ENCODE results near the gene BMP6. TPM values are rescaled to one million over a fixed set of nuclear protein-coding genes. Genes with fewer than 3 reads are reported as not detected.

The BMP6 gene
- total RNA-seq, 1 experiment from 2014 or later, result not detected

DNA sequence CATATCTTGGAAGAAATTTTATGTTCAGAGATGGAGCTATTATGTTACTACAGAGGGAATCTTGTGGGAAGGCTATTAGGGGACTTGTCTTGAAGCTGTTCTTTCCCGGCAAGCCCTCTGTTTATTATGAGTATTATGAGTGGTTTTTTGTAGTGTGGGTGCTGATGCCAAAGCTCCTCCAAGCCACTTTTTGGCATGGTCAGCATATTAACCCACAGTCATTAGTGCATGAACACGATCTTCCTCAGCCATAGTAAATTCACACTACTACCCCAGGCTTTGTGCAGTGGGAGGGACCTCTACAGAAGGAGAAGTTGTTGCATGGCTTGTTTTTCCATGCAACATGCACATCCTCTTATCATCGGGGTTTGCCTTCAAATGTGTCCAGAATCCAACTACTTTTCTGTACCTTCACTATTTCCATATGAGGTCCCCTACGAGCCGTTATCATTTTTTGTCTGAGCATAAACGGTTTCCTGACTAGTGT is 6.5 kb upstream of the BMP6 start:
- no peak for DNase-seq (ENCODE audit: low spot score)

DNA sequence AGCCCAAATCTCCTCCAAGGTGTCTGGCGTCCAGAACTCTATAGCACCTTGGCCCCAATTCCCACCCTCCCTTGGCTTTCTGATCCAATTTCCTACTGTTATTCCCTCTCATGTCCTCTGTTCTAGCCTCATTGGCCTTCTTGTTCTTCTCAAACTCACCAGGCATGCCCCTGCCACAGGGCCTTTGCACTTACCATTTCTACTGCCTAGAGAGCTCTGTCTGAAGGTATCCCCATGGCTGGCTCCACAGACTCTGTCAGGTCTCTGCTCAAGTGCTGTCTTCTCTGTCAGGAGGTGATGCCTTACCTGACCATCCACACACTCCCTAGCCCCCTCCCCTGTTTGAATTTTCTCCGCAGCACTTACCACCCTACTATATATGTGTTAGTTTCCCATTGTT is 5.6 kb upstream of the BMP6 start:
- no peak for DNase-seq (ENCODE audit: low spot score)

DNA sequence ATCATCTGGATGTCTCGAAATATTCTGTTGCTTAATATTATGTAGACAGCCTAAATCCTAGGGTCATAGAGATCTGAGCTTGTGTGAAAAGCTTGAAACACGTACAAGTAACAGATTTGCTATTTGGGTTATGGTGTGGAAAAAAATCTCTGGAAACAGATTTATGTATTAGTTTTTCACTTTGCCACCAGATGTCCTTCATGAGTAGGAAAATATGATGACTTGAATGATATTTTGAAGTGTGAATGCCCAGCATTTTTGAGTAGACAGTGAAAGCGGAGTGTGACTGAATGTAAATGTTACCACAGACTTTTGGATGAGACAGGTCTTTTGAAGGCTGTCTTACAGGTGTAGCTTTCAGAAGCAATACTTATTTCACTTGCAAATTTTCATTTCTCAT is 4.2 kb upstream of the BMP6 start:
- peak; percentile 49 for DNase-seq (ENCODE audit: low spot score)

DNA sequence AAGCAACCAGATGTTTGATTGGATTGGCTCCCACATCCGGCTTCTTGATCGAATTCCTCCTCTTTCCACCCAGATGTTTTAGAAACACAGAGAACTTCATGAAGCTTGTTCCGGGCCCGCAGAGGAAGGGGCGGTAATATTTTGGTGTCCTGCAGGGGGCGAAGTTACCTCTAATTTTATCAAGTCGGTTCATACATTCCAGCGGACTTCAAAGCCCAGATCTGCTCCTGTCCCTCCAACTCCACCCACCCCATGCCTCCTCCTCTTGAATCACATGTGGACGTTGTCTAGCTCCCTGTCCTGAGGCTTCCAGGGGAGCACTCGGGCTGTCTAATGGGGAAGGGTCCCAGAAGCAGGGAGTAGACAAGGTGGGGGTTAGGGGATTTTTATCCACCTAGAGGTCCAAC is 2.9 kb upstream of the BMP6 start:
- peak; percentile 78 for DNase-seq (ENCODE audit: low spot score)

DNA sequence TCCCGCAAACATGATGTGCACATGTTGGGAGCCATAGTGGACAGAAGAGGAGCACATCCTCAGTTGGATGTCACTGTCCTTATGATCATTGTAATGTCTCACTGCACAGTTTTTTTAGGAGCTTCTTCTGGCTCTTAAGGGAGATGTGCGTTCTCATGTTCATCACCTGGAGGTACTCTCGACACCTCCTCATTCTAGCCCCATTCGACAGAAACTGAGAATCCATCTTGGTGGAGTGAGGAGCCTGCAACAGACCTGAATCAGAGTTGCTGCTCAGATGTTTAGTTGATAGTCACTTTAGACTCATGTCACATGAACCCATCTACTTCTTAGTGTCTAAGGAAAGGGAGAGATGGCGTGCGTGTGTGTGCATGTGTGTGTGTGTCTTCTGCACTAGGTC is 2.3 kb upstream of the BMP6 start:
- DNase-seq (ENCODE audit: low spot score), result no peak

DNA sequence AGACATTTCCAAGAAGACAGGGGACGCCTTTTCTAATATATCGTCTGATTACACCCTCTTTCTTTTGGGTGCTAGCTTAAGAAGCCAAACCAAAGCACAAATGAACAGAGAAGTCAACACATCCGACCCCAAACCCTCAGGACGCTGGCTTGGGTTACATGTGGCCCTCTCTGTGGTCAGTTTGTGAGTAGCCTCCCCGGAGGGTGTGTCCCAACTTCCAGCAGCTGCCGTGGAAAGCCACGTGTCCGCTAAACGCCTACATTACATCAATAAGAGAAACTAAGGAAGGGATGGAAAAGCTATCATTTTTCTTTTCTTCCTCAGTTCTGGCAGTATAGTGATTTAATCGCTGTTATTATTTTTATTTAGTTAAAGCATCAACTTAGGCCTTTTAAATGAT is 487 bp upstream of the BMP6 start:
- no peak for DNase-seq (ENCODE audit: low spot score)

DNA sequence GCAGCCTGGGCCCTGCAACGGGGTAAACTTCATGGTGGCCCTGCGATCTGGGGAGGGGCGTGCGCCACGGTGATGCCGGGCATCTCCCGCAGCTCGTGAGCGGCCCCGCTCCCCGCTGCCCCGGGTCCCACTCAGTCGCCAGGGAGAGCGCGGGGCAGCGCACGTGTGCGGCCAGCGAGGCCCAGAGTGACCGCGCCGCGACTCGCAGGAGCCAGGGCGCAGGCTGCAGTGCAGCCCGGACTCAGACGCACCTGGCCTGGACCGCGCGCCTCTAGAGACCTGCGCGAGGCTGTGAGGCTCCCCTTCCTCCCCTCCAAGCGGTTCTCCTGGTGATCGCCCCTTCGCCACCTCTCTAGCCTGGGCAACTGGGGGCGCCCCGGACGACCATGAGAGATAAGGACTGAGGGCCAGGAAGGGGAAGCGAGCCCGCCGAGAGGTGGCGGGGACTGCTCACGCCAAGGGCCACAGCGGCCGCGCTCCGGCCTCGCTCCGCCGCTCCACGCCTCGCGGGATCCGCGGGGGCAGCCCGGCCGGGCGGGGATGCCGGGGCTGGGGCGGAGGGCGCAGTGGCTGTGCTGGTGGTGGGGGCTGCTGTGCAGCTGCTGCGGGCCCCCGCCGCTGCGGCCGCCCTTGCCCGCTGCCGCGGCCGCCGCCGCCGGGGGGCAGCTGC is 652 bp downstream of the BMP6 start:
- DNase-seq (ENCODE audit: low spot score), result no peak

DNA sequence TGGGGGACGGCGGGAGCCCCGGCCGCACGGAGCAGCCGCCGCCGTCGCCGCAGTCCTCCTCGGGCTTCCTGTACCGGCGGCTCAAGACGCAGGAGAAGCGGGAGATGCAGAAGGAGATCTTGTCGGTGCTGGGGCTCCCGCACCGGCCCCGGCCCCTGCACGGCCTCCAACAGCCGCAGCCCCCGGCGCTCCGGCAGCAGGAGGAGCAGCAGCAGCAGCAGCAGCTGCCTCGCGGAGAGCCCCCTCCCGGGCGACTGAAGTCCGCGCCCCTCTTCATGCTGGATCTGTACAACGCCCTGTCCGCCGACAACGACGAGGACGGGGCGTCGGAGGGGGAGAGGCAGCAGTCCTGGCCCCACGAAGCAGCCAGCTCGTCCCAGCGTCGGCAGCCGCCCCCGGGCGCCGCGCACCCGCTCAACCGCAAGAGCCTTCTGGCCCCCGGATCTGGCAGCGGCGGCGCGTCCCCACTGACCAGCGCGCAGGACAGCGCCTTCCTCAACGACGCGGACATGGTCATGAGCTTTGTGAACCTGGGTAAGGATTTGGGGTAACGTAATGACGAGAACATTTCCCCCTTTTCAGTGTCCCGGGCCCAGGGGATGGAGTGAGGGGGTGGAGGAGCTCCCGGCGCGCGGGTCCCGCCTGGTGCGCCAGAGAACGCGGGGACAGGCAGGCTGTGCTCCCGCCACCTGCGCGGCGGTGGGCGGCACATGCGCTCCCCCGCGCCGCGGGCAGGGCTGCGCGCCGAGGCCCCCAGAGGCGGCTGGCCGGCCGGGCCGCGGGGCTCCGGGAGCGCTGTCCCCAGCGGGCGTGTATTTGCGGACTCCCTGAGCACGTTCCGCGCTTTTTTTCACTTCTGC is 1.4 kb downstream of the BMP6 start:
- no peak for DNase-seq (ENCODE audit: low spot score)

DNA sequence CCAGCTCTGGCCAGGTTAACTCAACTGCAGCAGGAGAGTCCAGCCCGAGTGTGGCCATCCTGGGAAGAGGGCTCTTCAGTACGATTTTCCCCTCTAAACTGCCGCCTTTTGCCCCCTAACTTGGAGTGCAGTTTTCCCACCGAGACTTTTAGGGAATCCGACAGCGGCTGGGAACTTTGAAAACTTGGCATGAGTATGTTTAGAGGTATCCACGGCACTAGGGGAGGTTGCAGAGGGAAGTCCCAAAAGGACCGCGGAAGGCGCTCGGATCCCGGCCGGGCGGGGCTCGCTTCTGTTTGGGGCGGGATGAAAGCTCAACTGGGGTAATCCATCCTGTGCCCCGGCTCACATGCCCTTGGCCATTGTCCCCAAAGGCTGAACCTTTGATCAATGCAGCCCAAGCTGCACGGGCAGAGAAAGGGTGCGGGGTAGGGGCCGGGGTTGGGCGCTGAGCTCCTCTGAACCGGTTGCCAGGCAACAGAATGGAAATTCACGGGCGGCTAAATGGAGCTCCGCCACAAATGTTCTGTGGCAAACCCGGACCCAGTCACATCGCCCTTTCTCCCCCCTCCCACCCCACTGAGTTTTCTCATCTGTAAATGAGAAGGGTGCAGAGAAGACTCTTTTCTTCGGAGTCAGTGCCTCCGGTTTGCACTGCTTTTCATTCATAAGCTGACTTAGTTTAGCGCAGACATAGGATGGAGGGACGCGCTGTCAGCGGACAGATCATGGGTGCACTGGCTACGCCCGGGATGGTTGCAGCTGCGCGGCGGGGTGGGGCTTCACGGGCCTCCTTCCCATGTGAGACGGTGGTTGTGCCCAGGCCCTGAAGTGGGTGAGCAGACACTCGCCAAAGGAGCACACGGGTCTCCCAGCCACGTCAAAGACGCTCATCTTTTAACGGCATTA is 2.3 kb downstream of the BMP6 start:
- DNase-seq (ENCODE audit: low spot score), result no peak

DNA sequence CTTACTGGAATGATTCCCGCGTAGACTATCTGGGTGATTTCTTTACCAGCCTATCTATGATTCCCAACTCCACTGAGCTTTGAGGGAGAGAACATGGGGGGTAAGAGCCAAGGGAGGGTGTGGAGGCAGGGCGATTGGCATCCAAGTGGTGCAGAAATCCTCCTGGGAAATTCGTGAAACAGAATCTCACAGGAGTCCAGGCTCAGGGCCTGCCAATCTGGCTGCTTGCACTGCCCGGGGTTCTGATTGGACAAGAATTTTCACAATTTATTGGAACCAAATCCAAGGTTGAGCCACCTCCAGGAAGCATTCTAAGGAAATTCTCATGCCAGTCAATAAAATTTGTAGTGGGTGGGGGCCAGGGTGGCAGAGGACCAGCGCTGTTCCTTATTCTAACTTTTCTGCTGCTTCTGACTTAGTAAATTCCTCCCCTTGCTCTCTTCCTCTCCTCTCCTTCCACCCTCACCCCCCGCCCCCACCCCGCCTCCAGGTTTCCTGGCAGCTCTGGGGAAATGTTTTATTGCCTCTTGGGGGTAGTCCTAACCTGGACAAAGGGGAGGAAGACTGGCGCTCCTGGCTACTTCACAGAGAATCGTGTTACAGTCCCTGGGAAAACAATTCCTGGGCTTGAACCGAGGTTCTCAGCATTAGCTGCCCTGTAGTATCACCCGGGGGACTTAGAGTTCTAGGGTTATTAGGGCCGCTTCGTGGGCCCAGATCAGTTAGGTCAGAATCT is 3.1 kb downstream of the BMP6 start:
- no peak for DNase-seq (ENCODE audit: low spot score)

DNA sequence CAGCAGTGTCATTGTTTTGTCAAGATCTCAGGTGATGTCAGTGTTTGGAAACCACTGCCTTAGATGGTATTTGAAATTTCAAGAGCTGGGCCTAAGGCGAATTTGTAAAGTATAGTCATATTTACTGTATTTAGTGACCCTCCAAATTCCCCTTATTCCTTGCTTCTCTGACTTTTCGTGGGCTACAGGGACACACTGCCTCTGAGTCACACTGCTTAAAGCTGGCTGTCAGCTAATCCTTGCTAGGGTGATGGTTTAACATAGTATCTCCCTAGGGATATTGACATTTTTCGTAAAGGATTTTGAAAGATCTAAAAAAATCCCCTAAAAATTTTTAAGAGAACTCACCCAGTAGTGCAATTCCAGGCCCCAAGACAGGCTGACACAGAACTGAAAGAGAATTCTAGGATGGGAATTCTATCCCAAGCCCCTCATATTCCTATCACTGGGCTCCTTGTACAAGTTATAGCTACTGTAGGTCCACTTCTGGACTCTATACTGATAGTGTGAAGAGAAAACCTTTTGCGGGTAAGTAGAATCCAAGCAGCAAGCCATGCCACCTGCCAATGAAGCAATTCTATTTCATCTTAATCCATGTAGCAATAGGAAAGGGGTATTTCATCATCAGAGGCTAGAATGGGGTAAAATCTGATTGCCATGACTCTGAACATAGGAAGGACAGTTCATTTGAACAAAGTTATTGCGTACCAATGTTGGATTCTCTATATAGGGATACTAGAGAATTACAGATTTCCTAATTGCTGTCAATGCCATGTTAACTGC is 4.3 kb downstream of the BMP6 start:
- DNase-seq (ENCODE audit: low spot score), result no peak

DNA sequence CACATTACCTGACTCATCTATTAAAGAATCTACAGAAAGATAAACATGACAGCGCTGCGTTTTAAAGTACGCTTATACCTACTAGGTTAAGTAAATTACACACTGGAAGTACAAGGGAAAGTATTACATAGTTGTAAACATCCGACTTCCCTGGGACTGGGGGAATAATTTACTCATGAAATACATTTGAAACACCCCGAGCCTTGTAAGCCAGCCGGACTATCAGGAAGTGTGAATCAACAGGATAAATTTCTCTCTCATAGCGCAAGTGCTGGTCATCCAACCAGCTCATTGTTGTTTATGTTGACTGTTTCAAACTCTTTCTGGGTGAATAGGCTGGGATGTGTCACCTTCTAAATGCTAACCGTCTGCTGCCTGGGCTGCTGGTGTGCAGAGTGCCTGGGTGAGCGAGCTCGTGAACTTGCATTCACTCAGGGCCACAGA is 4.9 kb downstream of the BMP6 start:
- DNase-seq (ENCODE audit: low spot score), result no peak

DNA sequence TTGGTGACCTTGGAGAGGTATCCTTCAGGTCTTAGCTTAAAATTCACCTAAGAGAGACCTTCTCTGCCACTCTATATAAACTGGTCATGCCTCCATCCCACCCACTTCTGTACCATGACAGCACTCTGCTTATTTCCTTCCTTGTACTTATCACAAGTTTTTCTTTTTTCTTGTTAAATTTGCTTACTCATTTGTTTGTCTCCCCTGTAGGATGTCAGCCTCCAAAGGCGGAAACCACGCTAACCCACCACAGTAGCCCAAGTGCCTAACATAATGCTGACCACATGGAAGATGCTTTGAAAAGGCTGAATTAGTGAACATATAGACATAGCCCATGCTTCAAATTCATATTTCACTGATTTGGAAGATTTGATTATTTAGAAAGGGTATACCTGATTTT is 5.4 kb downstream of the BMP6 start:
- DNase-seq (ENCODE audit: low spot score), result no peak

DNA sequence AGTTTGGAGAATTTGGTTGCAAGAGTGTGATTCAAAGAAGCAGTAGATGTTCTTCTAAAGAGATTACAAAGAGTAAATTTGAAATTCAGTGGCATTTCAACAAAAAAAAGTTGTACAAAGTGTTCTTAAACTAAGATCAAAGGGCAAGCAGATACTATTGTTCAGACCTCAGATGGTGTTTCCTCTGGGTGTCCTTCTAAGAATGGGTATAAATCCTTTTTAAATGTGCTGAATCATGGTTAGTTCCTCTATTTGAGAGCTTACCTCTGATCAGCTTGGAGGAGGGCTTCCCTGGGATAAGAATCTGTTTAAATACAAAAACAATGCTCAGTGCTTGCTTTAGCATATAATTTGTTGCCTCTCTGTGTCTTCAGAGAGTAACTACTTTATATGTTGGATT is 6.3 kb downstream of the BMP6 start:
- DNase-seq (ENCODE audit: low spot score), result no peak

DNA sequence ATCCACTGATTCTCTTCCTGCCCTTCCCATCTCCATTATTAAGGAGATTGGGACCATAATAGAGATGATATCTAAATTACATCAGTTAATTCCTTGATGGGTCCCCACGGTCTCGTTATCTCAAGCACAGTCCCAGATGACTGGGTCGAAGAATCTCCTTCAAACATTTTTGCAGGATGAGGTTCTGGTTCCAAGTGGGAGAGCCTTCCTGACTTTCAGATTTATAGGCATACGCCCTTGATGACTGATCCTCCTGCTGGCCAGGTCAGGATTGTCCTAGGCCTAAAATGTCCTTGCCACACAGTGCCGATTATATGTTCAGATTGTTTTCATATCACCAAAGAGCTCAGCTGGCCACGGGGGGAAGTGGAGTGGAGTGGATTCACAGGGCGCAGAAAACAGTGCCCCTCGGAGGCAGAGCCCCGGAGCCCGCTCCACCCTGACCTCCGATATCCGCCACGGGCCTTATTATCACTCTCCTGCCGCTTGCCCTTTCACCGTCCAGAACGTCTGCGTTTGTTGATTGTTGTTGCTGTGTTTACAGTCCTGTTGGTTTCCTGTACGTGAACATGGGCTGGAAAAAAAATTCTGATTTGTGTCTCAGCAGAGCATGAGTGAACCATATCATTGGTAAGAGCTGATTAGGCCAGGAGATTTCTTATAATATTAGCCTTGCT is 8.9 kb downstream of the BMP6 start:
- no peak for DNase-seq (ENCODE audit: low spot score)

DNA sequence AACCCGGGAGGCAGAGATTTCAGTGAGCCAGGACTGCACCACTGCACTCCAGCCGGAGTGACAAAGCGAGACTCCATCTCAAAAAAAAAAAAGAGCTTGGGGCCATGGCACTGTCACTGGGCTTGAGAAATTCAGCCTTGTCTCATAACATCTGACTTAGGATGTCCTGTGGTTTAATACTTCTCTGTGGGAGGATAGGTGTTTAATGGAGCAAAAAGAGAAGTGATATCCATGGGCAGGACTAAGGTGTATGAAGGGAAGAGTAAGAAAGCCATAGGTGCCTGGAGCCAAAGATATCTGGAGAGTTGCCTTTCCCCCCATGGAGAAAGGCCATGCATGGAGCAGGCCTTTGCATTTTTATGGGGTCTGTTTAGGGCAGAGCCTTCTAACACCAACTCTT is 11.2 kb downstream of the BMP6 start:
- DNase-seq (ENCODE audit: low spot score), result no peak

DNA sequence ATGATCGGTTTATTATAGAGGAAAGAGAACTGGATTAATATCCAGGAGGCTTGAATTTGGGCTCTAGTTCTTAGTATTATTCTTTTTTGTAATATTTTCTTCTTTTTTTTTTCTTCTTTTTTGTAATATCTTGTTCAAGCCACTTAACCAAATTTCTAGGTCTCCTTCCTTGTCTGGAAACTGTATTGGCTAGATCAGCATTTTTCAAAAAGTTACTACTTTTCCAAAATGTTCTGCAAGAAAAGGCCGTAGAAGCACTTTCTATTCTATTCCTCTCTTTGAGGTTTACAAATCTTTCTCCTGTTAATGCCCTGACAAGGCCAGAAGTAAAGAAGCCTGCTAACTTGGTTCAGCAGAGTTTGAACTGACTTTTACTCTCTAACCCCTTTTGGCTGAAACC is 12.0 kb downstream of the BMP6 start:
- no peak for DNase-seq (ENCODE audit: low spot score)

DNA sequence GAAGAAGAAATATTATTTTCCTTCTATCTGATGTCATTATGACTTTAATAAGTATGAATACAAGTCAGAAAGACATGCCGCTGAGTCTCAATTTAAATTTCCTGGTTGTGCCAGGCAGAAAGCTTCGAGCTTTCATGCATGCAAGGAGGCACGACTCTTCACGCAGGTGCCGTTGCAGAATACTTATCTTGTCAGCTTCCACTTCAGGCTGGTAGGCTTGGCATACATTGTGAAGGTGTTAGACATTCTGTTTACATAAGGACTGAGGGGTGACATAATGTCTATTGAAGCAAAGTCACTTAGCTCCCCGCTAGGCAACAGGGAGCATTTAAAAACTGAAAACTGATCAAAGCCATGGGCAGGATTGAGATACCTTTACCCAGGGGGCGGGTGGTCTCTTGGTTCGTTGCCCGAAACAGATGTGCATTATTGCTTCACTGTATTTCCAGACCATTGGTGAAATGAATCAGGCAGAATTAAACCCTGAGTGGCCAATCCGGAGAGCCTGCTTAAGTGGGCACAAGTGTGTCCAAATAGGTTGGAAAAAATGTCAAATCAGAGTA is 16.4 kb downstream of the BMP6 start:
- no peak for DNase-seq (ENCODE audit: low spot score)

DNA sequence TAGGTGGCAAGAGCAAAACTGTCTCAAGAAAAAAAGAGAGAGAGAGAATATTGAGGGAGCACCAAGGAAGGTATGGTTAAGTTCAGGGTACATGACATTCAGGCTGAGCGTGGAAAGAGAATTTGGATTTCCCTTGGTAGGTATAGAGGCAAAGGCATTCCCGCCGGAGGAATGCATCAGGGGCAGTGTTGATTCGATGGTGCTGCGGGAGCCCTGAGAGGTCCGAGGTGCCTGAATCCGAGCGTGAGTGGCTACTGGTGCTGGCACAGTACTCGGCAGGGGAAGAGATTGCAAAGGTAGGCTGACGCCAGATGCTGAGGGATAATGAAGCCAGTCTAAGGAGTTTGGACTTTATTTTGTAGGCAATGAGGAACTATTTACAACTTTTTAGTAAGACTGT is 20.0 kb downstream of the BMP6 start:
- DNase-seq (ENCODE audit: low spot score), result no peak

DNA sequence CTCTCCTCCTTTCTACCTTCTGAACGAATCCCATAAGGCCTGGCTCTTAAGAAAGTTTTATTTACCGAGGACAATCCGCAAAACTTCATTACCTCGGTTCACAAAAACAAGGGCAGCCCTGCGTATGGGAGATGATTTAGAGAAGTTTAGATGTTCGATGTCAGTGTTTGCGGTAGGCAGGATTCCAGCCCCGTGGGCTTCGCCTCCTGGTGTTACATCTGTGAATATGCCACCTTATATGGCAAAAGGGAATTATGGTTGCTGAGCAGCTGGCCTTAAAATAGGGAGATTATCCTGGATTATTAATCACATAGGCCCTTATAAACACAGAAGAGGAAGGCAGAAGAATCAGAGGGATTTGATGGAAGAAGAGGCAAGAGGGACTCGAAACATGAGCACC is 21.1 kb downstream of the BMP6 start:
- DNase-seq (ENCODE audit: low spot score), result no peak
